DMS79 treated with DMSO at 0.1 percent for 48 hours (cell line): Measurements from ENCODE around the gene TRIM22.

ENCODE experiments used
- DNase-seq: peaks from one replicate; lab custom pipeline; 2025; lab: John Stamatoyannopoulos, UW

The TRIM22 gene

GRCh38 chr11:5746614-5747013, 57.0 kb downstream of the TRIM22 start:
- no peak for DNase-seq

GRCh38 chr11:5749836-5750235, 60.2 kb downstream of the TRIM22 start:
- DNase-seq = no peak

- DNase-seq = no peak
These were observed 64.4 kb downstream of the TRIM22 start, which contains the start of gene OR52N4 for GRCh38 chr11:5753943-5754342. OR52N4 (plus strand) TSS chr11:5754243; CDS start chr11:5754741, 498 bp downstream.
